ENCODE measurements around the gene ZBTB26.

Gene ZBTB26

GRCh38 chr9:122951056-122951455, 19.7 kb upstream of the ZBTB26 start:
- no peak overlapping the region for H3K4me2 ChIP-seq (ENCODE audit: low read length)
- TF ChIP-seq EZH2 (IDR thresholded peaks at IDR 0.05; ENCODE audit: borderline replicate concordance, low read length) (no peak), CTCF (IDR thresholded peaks at IDR 0.05; ENCODE audit: low read length) (no peak)

GRCh38 chr9:122950263-122950662, 19.0 kb upstream of the ZBTB26 start:
- H2AFZ ChIP-seq (ENCODE audit: low read length): no peak overlapping the region

More at GRCh38 chr9:122951056-122951455, 19.7 kb upstream of the ZBTB26 start:
- Histone ChIP-seq H2AFZ (ENCODE audit: low read length) (no peak overlapping the region), H4K20me1 (ENCODE audit: insufficient read depth, low read length) (no peaks in the 10 kb centered on the region), H3K9me3 (ENCODE audit: low read length) (no peaks in the 10 kb centered on the region), H3K36me3 (ENCODE audit: insufficient read depth, low read length) (peaks cover 6% of the 10 kb centered on the region; the same call in 1 of the 2 replicates), H3K9me2 (ENCODE audit: low read depth, low read length) (no peaks in the 10 kb centered on the region), H3F3A (ENCODE audit: insufficient read depth, low read length) (no peaks in the 10 kb centered on the region), H3K9ac (ENCODE audit: low read length) (no peak overlapping the region), H3K4me1 (ENCODE audit: insufficient read depth, low read length, severe bottlenecking) (no peaks in the 10 kb centered on the region), H3K79me2 (ENCODE audit: insufficient read depth, low read length) (peaks cover 86% of the 10 kb centered on the region), H3K27ac (ENCODE audit: low read depth, low read length, poor library complexity, severe bottlenecking) (no peak overlapping the region), H3K27me3 (ENCODE audit: insufficient read depth, low read length) (no peaks in the 10 kb centered on the region), H3K4me3 (ENCODE audit: low read depth, low read length, poor library complexity, severe bottlenecking) (no peak overlapping the region)

GRCh38 chr9:122949696-122950095, 18.4 kb upstream of the ZBTB26 start:
- Histone ChIP-seq H3K79me2 (ENCODE audit: insufficient read depth, low read length) (peaks cover 88% of the 10 kb centered on the region), H2AFZ (ENCODE audit: low read length) (no peak overlapping the region), H3K4me1 (ENCODE audit: insufficient read depth, low read length, severe bottlenecking) (peaks cover 12% of the 10 kb centered on the region), H3K4me3 (ENCODE audit: low read depth, low read length, poor library complexity, severe bottlenecking) (no peak overlapping the region), H3K4me2 (ENCODE audit: low read length) (no peak overlapping the region), H3K27ac (ENCODE audit: low read depth, low read length, poor library complexity, severe bottlenecking) (no peak overlapping the region), H3K27me3 (ENCODE audit: insufficient read depth, low read length) (no peaks in the 10 kb centered on the region), H3K36me3 (ENCODE audit: insufficient read depth, low read length) (peaks cover 7% of the 10 kb centered on the region; the same call in 1 of the 2 replicates), H3K9ac (ENCODE audit: low read length) (no peak overlapping the region), H3K9me3 (ENCODE audit: low read length) (no peaks in the 10 kb centered on the region), H3K9me2 (ENCODE audit: low read depth, low read length) (no peaks in the 10 kb centered on the region), H4K20me1 (ENCODE audit: insufficient read depth, low read length) (no peaks in the 10 kb centered on the region), H3F3A (ENCODE audit: insufficient read depth, low read length) (no peaks in the 10 kb centered on the region)
- no peak for TF ChIP-seq EZH2 (IDR thresholded peaks at IDR 0.05; ENCODE audit: borderline replicate concordance, low read length)
- no peak for TF ChIP-seq CTCF (IDR thresholded peaks at IDR 0.05; ENCODE audit: low read length)

More at GRCh38 chr9:122950263-122950662, 19.0 kb upstream of the ZBTB26 start:
- peaks cover 86% of the 10 kb centered on the region for H3K79me2 ChIP-seq (ENCODE audit: insufficient read depth, low read length)
- no peak overlapping the region for H3K4me2 ChIP-seq (ENCODE audit: low read length)
- H3K27me3 ChIP-seq (ENCODE audit: insufficient read depth, low read length): no peaks in the 10 kb centered on the region
- H4K20me1 ChIP-seq (ENCODE audit: insufficient read depth, low read length): no peaks in the 10 kb centered on the region
- peaks cover 6% of the 10 kb centered on the region for H3K4me1 ChIP-seq (ENCODE audit: insufficient read depth, low read length, severe bottlenecking)
- peaks cover 7% of the 10 kb centered on the region; the same call in 1 of the 2 replicates for H3K36me3 ChIP-seq (ENCODE audit: insufficient read depth, low read length)
- no peaks in the 10 kb centered on the region for H3F3A ChIP-seq (ENCODE audit: insufficient read depth, low read length)
- no peaks in the 10 kb centered on the region for H3K9me3 ChIP-seq (ENCODE audit: low read length)
- H3K9ac ChIP-seq (ENCODE audit: low read length): no peak overlapping the region
- H3K9me2 ChIP-seq (ENCODE audit: low read depth, low read length): no peaks in the 10 kb centered on the region
- H3K27ac ChIP-seq (ENCODE audit: low read depth, low read length, poor library complexity, severe bottlenecking): no peak overlapping the region
- no peak overlapping the region for H3K4me3 ChIP-seq (ENCODE audit: low read depth, low read length, poor library complexity, severe bottlenecking)
- TF ChIP-seq CTCF (IDR thresholded peaks at IDR 0.05; ENCODE audit: low read length) (no peak), EZH2 (IDR thresholded peaks at IDR 0.05; ENCODE audit: borderline replicate concordance, low read length) (no peak)
